ENCODE measurements around the gene AP3S2. TPM values are rescaled to one million over a fixed set of nuclear protein-coding genes. Genes with fewer than 3 reads are reported as not detected.

AP3S2 gene
- total and polyA plus RNA-seq, 7 donors, result 18.0 to 74.3 (median 44.7) TPM

DNA sequence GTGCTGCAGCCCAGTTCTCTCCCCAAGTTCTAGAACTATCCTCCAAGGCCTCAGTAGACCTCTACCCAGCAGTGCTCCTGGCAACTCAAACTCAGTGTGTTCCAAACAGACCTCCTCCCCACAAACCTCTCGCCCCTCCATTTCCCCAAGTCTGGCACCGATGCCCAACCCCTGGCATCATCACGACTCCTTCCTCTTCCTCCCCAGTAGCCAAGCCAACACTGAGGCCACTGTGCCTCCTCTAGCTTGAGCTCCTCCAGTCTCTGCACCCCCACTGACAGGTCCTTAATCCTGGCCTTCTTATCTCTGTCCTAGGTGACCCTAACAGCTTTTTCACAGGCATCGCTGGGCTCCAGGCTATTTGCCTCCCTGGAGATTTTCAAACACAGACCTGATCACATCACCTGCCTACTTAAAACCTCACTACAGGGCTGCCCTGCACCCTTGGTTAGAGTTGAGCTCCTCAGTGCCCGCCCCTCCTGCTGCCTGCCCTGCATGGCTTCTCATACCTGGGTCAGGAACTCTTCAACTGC, 12.1 kb upstream of the AP3S2 start:
- no peak overlapping the region for H3K27ac ChIP-seq
- no peaks in the 10 kb centered on the region for H3K27me3 ChIP-seq (ENCODE audit: insufficient read depth in 3 of 3, low read length in 2 of 3)
- H3K4me3 ChIP-seq, result no peak overlapping the region
- H3K4me1 ChIP-seq, result no peaks in the 10 kb centered on the region
- H3K36me3 ChIP-seq (ENCODE audit: insufficient read depth in 1 of 2, low read depth in 1 of 2), result peaks cover 0 to 85% of the 10 kb centered on the region in 2 donors
- WGBS, 3 donors, result 94 to 98% (median 94%) methylated on average over 5 of the region's 5 CpGs
- ATAC-seq (no peak), DNase-seq (no peak)
- intact Hi-C loops (cut with DNase I), result loop anchor here in 1 of 2 donors (10.0 kb wide), 1 partner anchor 319 kb away; no protein-coding TSS in a partner anchor
- no peak for TF ChIP-seq CTCF (IDR thresholded peaks at IDR 0.05)
- H3K9me3 ChIP-seq, result no peaks in the 10 kb centered on the region

GRCh38 chr15:89904519-89904918, 10.7 kb upstream of the AP3S2 start:
- TF ChIP-seq CTCF (IDR thresholded peaks at IDR 0.05), result no peak
- H3K4me1 ChIP-seq, result no peaks in the 10 kb centered on the region
- no peaks in the 10 kb centered on the region for H3K27me3 ChIP-seq (ENCODE audit: insufficient read depth in 3 of 3, low read length in 2 of 3)
- ATAC-seq (no peak), DNase-seq (no peak)
- peaks cover 0 to 85% of the 10 kb centered on the region in 2 donors for H3K36me3 ChIP-seq (ENCODE audit: insufficient read depth in 1 of 2, low read depth in 1 of 2)
- no peak overlapping the region for H3K4me3 ChIP-seq
- no peak overlapping the region for H3K27ac ChIP-seq
- 86 to 98% (median 88%) methylated on average over 5 of the region's 5 CpGs for WGBS, 3 donors
- intact Hi-C loops (cut with DNase I), result loop anchor here (5.0 to 10.0 kb wide), 2 partner anchors 163 to 320 kb away; no protein-coding TSS in a partner anchor
- no peaks in the 10 kb centered on the region for H3K9me3 ChIP-seq

DNA sequence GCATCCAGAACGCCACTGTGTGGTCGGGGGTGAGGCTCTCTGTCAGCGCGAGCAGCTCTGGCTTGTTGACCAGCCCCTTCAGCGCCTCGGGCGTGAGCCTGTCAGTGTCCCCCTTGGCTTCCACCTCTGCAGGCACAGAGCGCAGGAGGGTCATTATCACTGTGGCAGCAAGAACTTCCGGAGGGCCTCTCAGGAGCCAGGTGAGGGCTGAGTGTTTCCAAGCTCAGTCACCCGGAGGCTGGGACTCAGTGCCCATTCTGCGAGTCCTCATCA, 10.0 kb upstream of the AP3S2 start:
- Histone ChIP-seq H3K36me3 (ENCODE audit: insufficient read depth in 1 of 2, low read depth in 1 of 2) (peaks cover 0 to 78% of the 10 kb centered on the region in 2 donors), H3K4me1 (no peaks in the 10 kb centered on the region), H3K4me3 (no peak overlapping the region), H3K27ac (no peak overlapping the region), H3K9me3 (no peaks in the 10 kb centered on the region), H3K27me3 (ENCODE audit: insufficient read depth in 3 of 3, low read length in 2 of 3) (no peaks in the 10 kb centered on the region)
- ATAC-seq (no peak), DNase-seq (no peak)
- TF ChIP-seq CTCF (IDR thresholded peaks at IDR 0.05), result no peak
- intact Hi-C loops (cut with DNase I), result loop anchor here (5.0 to 10.0 kb wide), 2 partner anchors 164 to 321 kb away; no protein-coding TSS in a partner anchor
- 92 to 96% (median 94%) methylated on average over 11 of the region's 11 CpGs for WGBS, 3 donors

DNA sequence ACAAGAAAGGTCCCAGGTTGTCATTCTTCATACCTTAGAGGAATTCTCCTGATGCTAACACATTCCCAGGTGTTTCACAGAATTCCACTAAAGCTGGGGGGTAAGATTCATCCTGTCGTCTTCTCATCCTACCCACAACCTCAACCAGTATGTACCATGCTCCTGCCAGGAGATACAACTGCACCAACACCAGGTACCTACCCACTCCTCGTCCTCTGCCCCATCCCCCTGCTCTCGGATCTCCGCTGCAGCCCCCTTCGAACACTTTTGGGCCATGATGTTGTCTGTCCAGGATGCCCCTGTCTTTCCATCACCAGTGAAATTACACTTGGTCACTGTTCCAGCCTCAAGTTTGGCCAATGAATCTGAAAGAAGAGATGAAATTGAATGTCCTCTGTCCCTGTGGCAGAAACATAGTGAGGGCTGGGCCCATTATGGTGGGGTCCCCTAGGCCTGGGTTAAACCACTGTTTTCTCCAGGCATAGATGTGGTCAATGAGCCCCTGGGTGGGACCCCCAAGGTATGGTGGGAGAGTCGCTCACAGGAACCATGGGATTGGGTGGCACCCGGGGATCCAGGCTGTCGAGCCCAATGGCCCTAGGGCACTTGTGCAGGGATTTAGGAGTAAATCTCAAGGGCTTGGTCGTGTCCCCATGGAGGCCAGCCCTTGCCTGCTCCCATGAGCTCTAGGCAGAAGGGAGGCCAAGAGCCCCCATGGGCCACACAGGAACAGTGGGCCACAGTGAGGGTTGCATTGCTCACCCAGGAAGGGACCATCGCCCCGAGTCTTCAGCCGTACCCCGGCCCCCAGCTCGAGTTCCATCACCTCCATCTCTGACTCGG, 9.4 kb upstream of the AP3S2 start:
- DNase-seq (no peak), ATAC-seq (no peak)
- H3K36me3 ChIP-seq (ENCODE audit: insufficient read depth in 1 of 2, low read depth in 1 of 2), result peaks cover 0 to 74% of the 10 kb centered on the region in 2 donors

More for the DNA sequence above, 9.4 kb upstream of the AP3S2 start:
- TF ChIP-seq CTCF (IDR thresholded peaks at IDR 0.05), result no peak
- no peaks in the 10 kb centered on the region for H3K9me3 ChIP-seq
- 92 to 95% (median 93%) methylated on average over 15 of the region's 15 CpGs for WGBS, 3 donors
- H3K27me3 ChIP-seq (ENCODE audit: insufficient read depth in 3 of 3, low read length in 2 of 3), result no peaks in the 10 kb centered on the region
- intact Hi-C loops (cut with DNase I), result loop anchor here (5.0 to 10.0 kb wide), 2 partner anchors 164 to 322 kb away; no protein-coding TSS in a partner anchor
- H3K27ac ChIP-seq, result no peak overlapping the region
- H3K4me3 ChIP-seq, result no peak overlapping the region
- H3K4me1 ChIP-seq, result no peaks in the 10 kb centered on the region

Measured in psoas muscle (tissue), 8 donors.